ENCODE measurements around the gene SDK1.

- TF ChIP-seq CTCF (IDR thresholded peaks at IDR 0.05) = no peak
- no peak for TF ChIP-seq POLR2A (IDR thresholded peaks at IDR 0.05)
Observed at GRCh38 chr7:3463696-3464095, 162.6 kb downstream of the SDK1 start.
